Right lobe of liver (tissue), 4 donors: ENCODE results near the gene ABLIM3.

ENCODE experiments used
- CTCF ChIP-seq, 4 donors: fragments of 200-600 bp in 3 of 4; fragments of 450-650 bp in 1 of 4; IDR thresholded peaks; one replicate each; pipeline versions ENCODE4 v1.5.1 to v1.8.0; 2016 to 2022; ENCODE audit warnings: antibody characterized with exemption in 4 of 4, mild to moderate bottlenecking in 2 of 4
- POLR2A ChIP-seq: fragments of 450-650 bp; IDR thresholded peaks from one replicate; pipeline ENCODE4 v1.6.1; 2017; ENCODE audit warnings: antibody characterized with exemption, mild to moderate bottlenecking
- donor health status: DM: no; HTN: no; CAD: no.
- donor health status: DM: no; HTN: no; CAD: no.
- donor health status: DM: no; HTN: yes; CAD: no.

GRCh38 chr5:149123211-149123610, 18.1 kb upstream of the ABLIM3 start:
- TF ChIP-seq CTCF (IDR thresholded peaks at IDR 0.05) (no peak), POLR2A (no peak)
